Measurements from ENCODE around the gene EIF2S3B.

Gene EIF2S3B

DNA sequence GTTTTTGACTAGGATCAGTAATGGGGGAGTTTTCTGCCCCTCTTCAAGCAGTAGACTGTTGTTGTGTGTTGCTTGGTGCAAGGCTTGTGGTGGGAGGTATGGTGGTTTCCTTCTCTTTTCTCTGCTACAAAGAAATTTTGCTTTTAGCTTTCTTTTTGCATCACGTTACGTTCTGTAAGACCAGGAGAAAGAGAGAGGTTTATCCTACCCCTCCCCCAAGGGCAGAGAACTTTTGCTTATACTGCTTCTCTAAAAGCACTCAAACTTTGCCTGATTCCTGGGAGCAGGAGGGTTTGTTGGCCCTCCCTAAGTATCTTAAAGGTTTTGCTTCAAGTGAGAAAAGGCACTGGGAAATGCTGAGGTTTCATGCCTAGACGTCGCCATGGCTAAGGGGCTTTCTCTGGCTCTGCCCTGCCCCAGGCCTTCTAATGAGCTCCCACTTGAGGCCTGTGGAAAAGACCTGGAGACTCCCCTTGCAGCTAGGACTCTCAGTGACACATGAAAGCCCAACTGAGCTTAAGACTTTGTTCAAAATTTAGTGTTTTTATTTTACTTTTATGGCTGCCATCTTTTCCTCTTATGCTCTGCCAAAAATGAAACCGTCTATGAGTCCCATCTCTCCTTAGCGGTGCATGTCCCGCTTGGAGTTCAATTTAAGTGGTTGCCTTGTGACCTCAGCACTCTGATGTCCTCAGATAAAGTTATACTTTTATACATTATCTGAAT, 49.2 kb downstream of the EIF2S3B start:
- no peak for FAIRE-seq

GRCh38 chr12:10557329-10557728, 51.6 kb downstream of the EIF2S3B start:
- no peak for FAIRE-seq

DNA sequence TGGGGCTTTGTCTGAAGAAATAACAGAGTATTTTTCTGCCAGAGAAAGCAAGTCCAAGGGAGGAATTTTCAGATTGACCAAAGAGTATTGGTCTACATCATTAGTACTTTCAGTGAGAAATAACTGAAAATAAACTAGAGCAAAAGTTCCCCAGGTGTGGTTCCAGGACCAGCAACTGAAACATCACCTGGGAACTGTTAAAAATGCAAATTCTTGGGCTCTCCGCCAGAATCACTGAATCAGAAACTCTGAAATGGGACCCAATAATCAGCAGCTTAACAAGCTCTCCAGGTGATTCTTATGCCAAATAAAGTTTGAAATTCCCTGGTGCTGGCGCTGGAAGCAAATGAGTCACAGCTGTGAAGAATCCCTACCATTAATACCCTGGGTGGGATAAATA, 52.1 kb downstream of the EIF2S3B start:
- no peak for FAIRE-seq

Data from endometrium (tissue), 2 donors.